Measurements from ENCODE around the gene GUF1.

GUF1 gene

GRCh38 chr4:44700427-44700826, 22.2 kb downstream of the GUF1 start:
- no peak for TF ChIP-seq CTCF (conservative IDR thresholded peaks at IDR 0.05; ENCODE audit: low read depth, low read length)
- DNase-seq (ENCODE audit: low read depth), result no peak
- H3K4me3 ChIP-seq (ENCODE audit: low read depth, low read length), result no peak overlapping the region

GRCh38 chr4:44701037-44701436, 22.8 kb downstream of the GUF1 start:
- TF ChIP-seq CTCF (conservative IDR thresholded peaks at IDR 0.05; ENCODE audit: low read depth, low read length), result no peak
- DNase-seq (ENCODE audit: low read depth), result no peak
- no peak overlapping the region for H3K4me3 ChIP-seq (ENCODE audit: low read depth, low read length)

GRCh38 chr4:44704673-44705072, 26.5 kb downstream of the GUF1 start:
- TF ChIP-seq CTCF (conservative IDR thresholded peaks at IDR 0.05; ENCODE audit: low read depth, low read length), result no peak
- H3K4me3 ChIP-seq (ENCODE audit: low read depth, low read length), result no peak overlapping the region
- DNase-seq (ENCODE audit: low read depth), result no peak

GRCh38 chr4:44713125-44713524, 34.9 kb downstream of the GUF1 start:
- no peak for DNase-seq (ENCODE audit: low read depth)
- TF ChIP-seq CTCF (conservative IDR thresholded peaks at IDR 0.05; ENCODE audit: low read depth, low read length), result no peak

GRCh38 chr4:44716597-44716996, 38.4 kb downstream of the GUF1 start:
- H3K4me3 ChIP-seq (ENCODE audit: low read depth, low read length), result no peak overlapping the region
- DNase-seq (ENCODE audit: low read depth), result no peak
- no peak for TF ChIP-seq CTCF (conservative IDR thresholded peaks at IDR 0.05; ENCODE audit: low read depth, low read length)

More at GRCh38 chr4:44713125-44713524, 34.9 kb downstream of the GUF1 start:
- no peak overlapping the region for H3K4me3 ChIP-seq (ENCODE audit: low read depth, low read length)

GRCh38 chr4:44720371-44720770, 42.2 kb downstream of the GUF1 start:
- no peak for DNase-seq (ENCODE audit: low read depth)
- H3K4me3 ChIP-seq (ENCODE audit: low read depth, low read length), result no peak overlapping the region
- no peak for TF ChIP-seq CTCF (conservative IDR thresholded peaks at IDR 0.05; ENCODE audit: low read depth, low read length)

- TF ChIP-seq CTCF (conservative IDR thresholded peaks at IDR 0.05; ENCODE audit: low read depth, low read length), result no peak
- no peak for DNase-seq (ENCODE audit: low read depth)
- no peak overlapping the region for H3K4me3 ChIP-seq (ENCODE audit: low read depth, low read length)
Observed at GRCh38 chr4:44722001-44722400, 43.8 kb downstream of the GUF1 start.

All from choroid plexus epithelial cell (primary cell).